Measurements from ENCODE around the gene SYPL1.

Gene SYPL1

DNA sequence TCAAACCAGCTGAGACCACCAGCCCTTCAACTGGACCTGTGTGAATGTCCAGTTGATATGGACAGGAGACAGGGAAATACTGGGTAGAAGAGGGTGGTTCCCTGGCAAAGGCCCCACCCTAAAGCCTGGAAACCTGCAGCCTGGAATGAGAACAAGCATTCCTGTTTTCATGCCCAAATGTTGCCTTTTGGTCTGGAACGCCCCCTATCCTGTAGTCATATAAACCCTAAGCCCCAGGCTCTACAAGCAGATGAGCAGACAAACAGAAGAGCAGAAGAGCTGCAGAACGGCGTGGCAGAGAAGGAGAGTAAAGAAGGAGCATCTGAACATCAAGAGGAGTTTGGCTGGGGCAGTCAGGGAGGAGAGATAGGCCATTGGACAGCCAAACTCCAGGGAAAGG lies 38.4 kb downstream of the SYPL1 start:
- Histone ChIP-seq H3K27me3 (ENCODE audit: control insufficient read depth, low read length) (no peaks in the 10 kb centered on the region), H3K79me2 (ENCODE audit: control insufficient read depth, low read length) (peaks cover 25% of the 10 kb centered on the region), H3K9me2 (replicated peaks; ENCODE audit: control insufficient read depth, low read length) (no peaks in the 10 kb centered on the region), H3K4me2 (ENCODE audit: low read length) (peak overlapping the region; percentile 93), H3K36me3 (ENCODE audit: control insufficient read depth, low read length) (peaks cover 14% of the 10 kb centered on the region), H4K20me1 (ENCODE audit: control insufficient read depth, insufficient read depth, low read depth, low read length) (no peaks in the 10 kb centered on the region), H3K9me3 (ENCODE audit: control insufficient read depth, insufficient read depth, low read length) (no peaks in the 10 kb centered on the region), H3K27ac (ENCODE audit: low read depth, low read length) (peak overlapping the region; percentile 97), H3F3A (ENCODE audit: control insufficient read depth, insufficient read depth) (peaks cover 80% of the 10 kb centered on the region), H3K4me3 (ENCODE audit: low read length) (peak overlapping the region; percentile 79), H3K4me1 (ENCODE audit: control insufficient read depth, low read length) (peaks cover 99% of the 10 kb centered on the region)
- TF ChIP-seq, protein P1, sequence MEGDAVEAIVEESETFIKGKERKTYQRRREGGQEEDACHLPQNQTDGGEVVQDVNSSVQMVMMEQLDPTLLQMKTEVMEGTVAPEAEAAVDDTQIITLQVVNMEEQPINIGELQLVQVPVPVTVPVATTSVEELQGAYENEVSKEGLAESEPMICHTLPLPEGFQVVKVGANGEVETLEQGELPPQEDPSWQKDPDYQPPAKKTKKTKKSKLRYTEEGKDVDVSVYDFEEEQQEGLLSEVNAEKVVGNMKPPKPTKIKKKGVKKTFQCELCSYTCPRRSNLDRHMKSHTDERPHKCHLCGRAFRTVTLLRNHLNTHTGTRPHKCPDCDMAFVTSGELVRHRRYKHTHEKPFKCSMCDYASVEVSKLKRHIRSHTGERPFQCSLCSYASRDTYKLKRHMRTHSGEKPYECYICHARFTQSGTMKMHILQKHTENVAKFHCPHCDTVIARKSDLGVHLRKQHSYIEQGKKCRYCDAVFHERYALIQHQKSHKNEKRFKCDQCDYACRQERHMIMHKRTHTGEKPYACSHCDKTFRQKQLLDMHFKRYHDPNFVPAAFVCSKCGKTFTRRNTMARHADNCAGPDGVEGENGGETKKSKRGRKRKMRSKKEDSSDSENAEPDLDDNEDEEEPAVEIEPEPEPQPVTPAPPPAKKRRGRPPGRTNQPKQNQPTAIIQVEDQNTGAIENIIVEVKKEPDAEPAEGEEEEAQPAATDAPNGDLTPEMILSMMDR (IDR thresholded peaks at IDR 0.05; ENCODE audit: low read depth, low read length, poor library complexity, severe bottlenecking): peak; percentile 54
- TF ChIP-seq EZH2phosphoT487 (IDR thresholded peaks at IDR 0.05; ENCODE audit: borderline replicate concordance, low read length): no peak

- Histone ChIP-seq H3F3A (ENCODE audit: control insufficient read depth, insufficient read depth) (peaks cover 88% of the 10 kb centered on the region), H3K36me3 (ENCODE audit: control insufficient read depth, low read length) (peaks cover 15% of the 10 kb centered on the region), H3K9me2 (replicated peaks; ENCODE audit: control insufficient read depth, low read length) (no peaks in the 10 kb centered on the region), H3K27me3 (ENCODE audit: control insufficient read depth, low read length) (no peaks in the 10 kb centered on the region), H3K4me1 (ENCODE audit: control insufficient read depth, low read length) (peaks cover 99% of the 10 kb centered on the region), H3K4me3 (ENCODE audit: low read length) (peak overlapping the region; percentile 79), H3K27ac (ENCODE audit: low read depth, low read length) (peak overlapping the region; percentile 97), H3K9me3 (ENCODE audit: control insufficient read depth, insufficient read depth, low read length) (no peaks in the 10 kb centered on the region), H4K20me1 (ENCODE audit: control insufficient read depth, insufficient read depth, low read depth, low read length) (no peaks in the 10 kb centered on the region), H3K79me2 (ENCODE audit: control insufficient read depth, low read length) (peaks cover 26% of the 10 kb centered on the region), H3K4me2 (ENCODE audit: low read length) (peak overlapping the region; percentile 93)
- TF ChIP-seq, protein P1 (IDR thresholded peaks at IDR 0.05; ENCODE audit: low read depth, low read length, poor library complexity, severe bottlenecking): no peak
- no peak for TF ChIP-seq EZH2phosphoT487 (IDR thresholded peaks at IDR 0.05; ENCODE audit: borderline replicate concordance, low read length)
Observed at GRCh38 chr7:106072715-106073091, 39.4 kb downstream of the SYPL1 start.

DNA sequence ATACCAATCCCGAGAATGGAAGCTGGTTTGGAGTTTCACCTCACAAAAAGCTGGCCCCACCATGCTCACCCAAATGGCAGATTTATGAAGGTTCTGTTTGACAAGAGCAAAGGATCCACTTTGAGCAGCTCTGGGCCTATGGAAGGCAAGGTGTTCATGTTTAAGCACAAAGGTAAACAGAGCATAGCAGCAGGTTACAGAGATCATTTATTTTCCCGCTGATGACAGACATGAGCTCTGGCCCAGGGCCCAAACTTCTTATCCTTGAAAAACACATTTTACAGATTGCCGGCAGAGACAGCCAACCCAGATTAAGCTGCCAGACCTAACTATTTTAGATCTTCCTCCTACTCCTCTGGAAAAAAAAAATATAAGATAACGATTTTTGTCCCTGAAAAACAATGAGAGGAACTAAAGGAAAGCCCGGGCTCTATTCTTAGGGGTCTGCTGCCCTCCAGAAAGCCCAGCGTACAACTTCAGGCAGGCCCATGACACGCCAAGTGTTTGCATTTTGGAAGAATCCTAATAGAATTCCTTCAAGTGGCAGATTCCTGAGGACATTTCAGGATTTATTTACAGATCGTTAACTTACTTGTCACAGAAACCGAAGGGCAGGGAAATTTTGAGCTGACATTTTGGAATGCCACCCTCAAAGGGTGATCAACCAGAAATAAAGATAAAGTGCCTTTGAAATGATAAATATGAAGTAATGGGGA lies 40.0 kb downstream of the SYPL1 start:
- Histone ChIP-seq H3K4me1 (ENCODE audit: control insufficient read depth, low read length) (peaks cover 99% of the 10 kb centered on the region), H3K27ac (ENCODE audit: low read depth, low read length) (peak overlapping the region; percentile 97), H3K4me2 (ENCODE audit: low read length) (peak overlapping the region; percentile 93), H3K36me3 (ENCODE audit: control insufficient read depth, low read length) (peaks cover 15% of the 10 kb centered on the region), H3K79me2 (ENCODE audit: control insufficient read depth, low read length) (peaks cover 26% of the 10 kb centered on the region), H3K27me3 (ENCODE audit: control insufficient read depth, low read length) (no peaks in the 10 kb centered on the region), H3K9me3 (ENCODE audit: control insufficient read depth, insufficient read depth, low read length) (no peaks in the 10 kb centered on the region), H3F3A (ENCODE audit: control insufficient read depth, insufficient read depth) (peaks cover 90% of the 10 kb centered on the region), H4K20me1 (ENCODE audit: control insufficient read depth, insufficient read depth, low read depth, low read length) (no peaks in the 10 kb centered on the region), H3K9me2 (replicated peaks; ENCODE audit: control insufficient read depth, low read length) (no peaks in the 10 kb centered on the region), H3K4me3 (ENCODE audit: low read length) (peak overlapping the region; percentile 79)
- TF ChIP-seq EZH2phosphoT487 (IDR thresholded peaks at IDR 0.05; ENCODE audit: borderline replicate concordance, low read length): no peak
- TF ChIP-seq, protein P1 (IDR thresholded peaks at IDR 0.05; ENCODE audit: low read depth, low read length, poor library complexity, severe bottlenecking): no peak

Measured in DOHH2 (cell line).